K562 (cell line): Measurements from ENCODE around the gene RRAGD. TPM values are rescaled to one million over a fixed set of nuclear protein-coding genes. Genes with fewer than 3 reads are reported as not detected.

Source experiments
- ATAC-seq: fragments of 200-7000 bp; cut with Tn5 transposase; 3 replicates; pipeline ENCODE4 v1.9.1; 2020; ENCODE audit warnings: moderate library complexity
- BruUV-seq: library from RNA; stranded (reverse); fragments of 400-500 nt; replicated peaks from 2 replicates; lab custom pipeline; 2021; lab: Mats Ljungman, UMichigan
- CTCF ChIA-PET: fragments of 300-600 bp; formaldehyde crosslinking; extraction: SDS; loops from one replicate; lab custom pipeline; 2021; ENCODE audit warnings: low intra/inter-chr PET ratio; lab: Yijun Ruan, JAX
- POLR2A ChIA-PET: fragments of 300-600, 350-650 bp; sonication (Branson Sonifier 250); formaldehyde crosslinking; extraction: SDS; loops from one replicate; lab custom pipeline; 2021; ENCODE audit warnings: antibody characterized with exemption, inconsistent platforms; lab: Yijun Ruan, JAX
- DNase-seq, 4 experiments: peaks; one replicate each; pipeline versions ENCODE4 v3.0.0 to v3.0.0-alpha.2; 2011 to 2018; ENCODE audit warnings: low spot score in 3 of 4, mixed read lengths in 3 of 4; ENCODE audit errors: extremely low read depth in 1 of 4
- FAIRE-seq: peaks from 2 replicates; lab custom pipeline; 2011; peaks lifted over from hg19 to GRCh38; lab: Jason Lieb, UNC
- H2AFZ ChIP-seq: 2 replicates; pipeline ENCODE4 v1.6.0; 2011; ENCODE audit warnings: low read depth, low read length, control low read depth, inconsistent platforms
- H3K27ac ChIP-seq: fragments of 200-600 bp; 3 replicates; pipeline ENCODE4 v1.8.0; 2011; ENCODE audit warnings: low read depth, mild to moderate bottlenecking, control low read depth, inconsistent platforms, low read length, moderate library complexity, mixed read lengths; ENCODE audit errors: extremely low read depth
- H3K27me3 ChIP-seq, 2 experiments: fragments of 300-600 bp in 1 of 2; 2 replicates in 1 of 2; 3 replicates in 1 of 2; pipeline versions ENCODE4 v1.6.0 to v1.8.0; 2011; ENCODE audit warnings: inconsistent platforms in 2 of 2, low read length in 2 of 2, mild to moderate bottlenecking in 1 of 2, mixed read lengths in 1 of 2, moderate library complexity in 1 of 2; ENCODE audit not compliant: control insufficient read depth in 2 of 2, insufficient read depth in 2 of 2
- H3K36me3 ChIP-seq: fragments of 300-600 bp; 3 replicates; pipeline ENCODE4 v1.8.0; 2011; ENCODE audit warnings: mild to moderate bottlenecking, low read length, inconsistent platforms; ENCODE audit not compliant: control insufficient read depth, insufficient read depth
- H3K4me1 ChIP-seq, 2 experiments: fragments of 200-600 bp in 1 of 2; replicated peaks in 1 of 2; 2 replicates in 1 of 2; 3 replicates in 1 of 2; pipeline versions ENCODE4 v1.5.1 to v1.8.0; 2011; ENCODE audit warnings: inconsistent platforms in 2 of 2, low read length in 2 of 2, mild to moderate bottlenecking in 1 of 2, mixed read lengths in 1 of 2, moderate library complexity in 1 of 2; ENCODE audit not compliant: control insufficient read depth in 2 of 2, insufficient read depth in 2 of 2
- H3K4me2 ChIP-seq: 2 replicates; pipeline ENCODE4 v1.6.1; 2011; ENCODE audit warnings: low read length, control low read depth, inconsistent platforms, mixed read lengths; ENCODE audit not compliant: insufficient read depth
- H3K4me3 ChIP-seq: fragments of 200-600 bp; sonication (generic), shearing (Covaris generic); 2 replicates; pipeline ENCODE4 v1.5.1; 2016; ENCODE audit warnings: control low read depth, inconsistent platforms
- H3K79me2 ChIP-seq: fragments of 200-600 bp; 3 replicates; pipeline ENCODE4 v1.8.0; 2011; ENCODE audit warnings: low read length, inconsistent platforms; ENCODE audit not compliant: control insufficient read depth, insufficient read depth
- H3K9ac ChIP-seq, 2 experiments: 2 replicates each; pipeline versions ENCODE4 v1.6.0 to v1.6.1; 2011; ENCODE audit warnings: low read depth in 2 of 2, low read length in 2 of 2, control low read depth in 1 of 2, inconsistent platforms in 1 of 2, mild to moderate bottlenecking in 1 of 2, mixed read lengths in 1 of 2; ENCODE audit not compliant: insufficient read depth in 1 of 2
- H3K9me1 ChIP-seq: one replicate; pipeline ENCODE4 v1.6.0; 2011; ENCODE audit warnings: inconsistent platforms, mild to moderate bottlenecking, low read length, moderate library complexity; ENCODE audit not compliant: control insufficient read depth, insufficient read depth
- H3K9me3 ChIP-seq: replicated peaks from 2 replicates; pipeline ENCODE4 v1.5.1; 2011; ENCODE audit warnings: low read depth, low read length, inconsistent platforms; ENCODE audit not compliant: control insufficient read depth, insufficient read depth
- H4K20me1 ChIP-seq: replicated peaks from 2 replicates; pipeline ENCODE4 v1.6.1; 2011; ENCODE audit warnings: low read length, inconsistent platforms, mixed read lengths; ENCODE audit not compliant: control insufficient read depth, insufficient read depth
- HMBOX1 ChIP-seq: sonication (generic); IDR thresholded peaks from 2 replicates; pipeline ENCODE4 v1.6.1; 2016
- JUNB ChIP-seq: fragments of 450-650 bp; formaldehyde crosslinking; conservative IDR thresholded peaks from 2 replicates; pipeline ENCODE4 v1.4.0; 2020; ENCODE audit warnings: mild to moderate bottlenecking
- PRDM10 ChIP-seq: fragments of 450-650 bp; IDR thresholded peaks from 2 replicates; pipeline ENCODE4 v1.6.1; 2018; ENCODE audit not compliant: partially characterized antibody
- PYGO2 ChIP-seq: fragments of 450-650 bp; IDR thresholded peaks from 2 replicates; pipeline ENCODE4 v1.6.1; 2016; ENCODE audit warnings: mild to moderate bottlenecking, missing genetic modification characterization, moderate library complexity, missing compliant biosample characterization
- RREB1 ChIP-seq: fragments of 250-450 bp; sonication (Bioruptor Pico); IDR thresholded peaks from 2 replicates; pipeline ENCODE4 v1.4.0; 2020
- SMAD1 ChIP-seq: fragments of 150-350 bp; IDR thresholded peaks from 2 replicates; pipeline ENCODE4 v1.6.1; 2014; ENCODE audit warnings: low read length, low read depth; ENCODE audit not compliant: partially characterized antibody
- TBL1XR1 ChIP-seq, 2 experiments: IDR thresholded peaks; 2 replicates each; pipeline ENCODE4 v1.6.1; 2012; ENCODE audit warnings: improper control_type of control experiment in 2 of 2, low read length in 2 of 2, mild to moderate bottlenecking in 1 of 2
- ZBTB26 ChIP-seq: fragments of 450-650 bp; formaldehyde crosslinking; IDR thresholded peaks from 2 replicates; pipeline ENCODE4 v1.4.0; 2022; ENCODE audit warnings: missing genetic modification characterization
- ZFX ChIP-seq: sonication (generic); formaldehyde crosslinking; IDR thresholded peaks from 2 replicates; pipeline ENCODE4 v1.8.0; 2022; ENCODE audit warnings: mild to moderate bottlenecking, missing genetic modification reagents, moderate library complexity
- ZNF146 ChIP-seq: IDR thresholded peaks from one replicate; pipeline ENCODE4 v1.6.1; 2018; ENCODE audit warnings: missing compliant biosample characterization; ENCODE audit not compliant: unreplicated experiment
- WGBS: fragments of 100-300 bp; shearing (Covaris generic); methylation state at CpG from one replicate; pipeline ENCODE4 v1.1.6; 2016; ENCODE audit warnings: low coverage, mixed read lengths; ENCODE audit not compliant: insufficient coverage; ENCODE audit errors: missing lambda C conversion rate; 5-methylcytosine and 5-hydroxymethylcytosine counted together
- in situ Hi-C: fragments of 300-500 bp; cut with MboI; formaldehyde crosslinking; loops from 4 replicates; pipeline ENCODE4 v1.15.0; 2018; ENCODE audit warnings: inconsistent platforms, mixed read lengths
- intact Hi-C: fragments of 100-400 bp; cut with micrococcal nuclease; formaldehyde crosslinking; loops from 2 replicates; pipeline ENCODE4 v1.14.2; 2022
- polyA plus RNA-seq, 8 experiments: library from polyadenylated mRNA; depleted of rRNA in 4 of 8; stranded (reverse) in 5 of 8; unstranded in 3 of 8; fragments of >200 nt; fragmentation: Nextera tagmentation in 2 of 8; fragmentation: Illumina TruSeq in 1 of 8; extraction: Ambion mirVana in 2 of 8; extraction: Trizol in 1 of 8; gene quantifications; 2 replicates each; pipeline versions ENCODE4 v1.2.1 to v1.2.3, GENCODE V29; 2011 to 2014; ENCODE audit warnings: inconsistent platforms in 1 of 8, missing spikeins in 1 of 8
- total RNA-seq, 7 experiments: library from RNA; depleted of rRNA in 6 of 7; stranded (reverse); fragments of >200 nt in 6 of 7; fragmentation: Illumina TruSeq in 2 of 7; extraction: Trizol in 2 of 7; gene quantifications; 2 replicates each; pipeline versions ENCODE4 v1.2.1 to v1.2.3, GENCODE V29; 2011 to 2021; ENCODE audit warnings: low replicate concordance in 1 of 7

RRAGD gene
- total and polyA plus RNA-seq, 9 of the 15 experiments (the other 6 are each of a cell fraction or from before 2014, with no cell fraction given), result 0.03 to 0.07 (median 0.04) TPM; not detected in 6

- no peak overlapping the region for H3K4me3 ChIP-seq
- H3K4me1 ChIP-seq, result no peaks in the 10 kb centered on the region
- in situ Hi-C loops (no loop called here), intact Hi-C loops (no loop called here)
- no peak overlapping the region for H3K4me2 ChIP-seq
- WGBS, result 2% methylated on average over 6 of the region's 6 CpGs
- H3K9ac ChIP-seq, result no peak overlapping the region
- H3K9me3 ChIP-seq, result no peaks in the 10 kb centered on the region
- H4K20me1 ChIP-seq, result no peaks in the 10 kb centered on the region
- no peaks in the 10 kb centered on the region for H3K79me2 ChIP-seq
- POLR2A ChIA-PET, result interaction anchor here (0.8 kb wide), 1 partner anchor 9 kb away, joined by 4 read pairs; no protein-coding TSS in a partner anchor
- H2AFZ ChIP-seq, result no peak overlapping the region
- peaks cover 17 to 28% of the 10 kb centered on the region in 2 experiments; a peak in 3 of 5 replicates for H3K27me3 ChIP-seq
- no peak for DNase-seq
- CTCF ChIA-PET, result no interaction called here
- H3K27ac ChIP-seq, result no peak overlapping the region
- no peaks in the 10 kb centered on the region for H3K9me1 ChIP-seq
- H3K36me3 ChIP-seq, result no peaks in the 10 kb centered on the region
- no peak for ATAC-seq
- BruUV-seq, result no TSS peak
- no peak for FAIRE-seq
- no peak for TF ChIP-seq PYGO2
- TF ChIP-seq HMBOX1, result no peak
- TF ChIP-seq ZFX (CRISPR knock-in tag), result no peak
- no peak for TF ChIP-seq RREB1 (CRISPR knock-in tag)
- TF ChIP-seq ZBTB26 (CRISPR knock-in tag), result no peak
- TF ChIP-seq JUNB, result no peak
- no peak for TF ChIP-seq TBL1XR1 (IDR thresholded peaks at IDR 0.05; ENCODE audit: low read length in 2 of 2)
- TF ChIP-seq PRDM10, result no peak
- no peak for TF ChIP-seq ZNF146 (CRISPR knock-in tag)
- no peak for TF ChIP-seq SMAD1
Observed at GRCh38 chr6:89386917-89387491, 25.1 kb downstream of the RRAGD start.
